Epithelial cell of esophagus (primary cell): ENCODE data around the gene ITGA1.

Experiments used
- DNase-seq: peaks from one replicate; pipeline ENCODE4 v3.0.0; 2010; ENCODE audit warnings: low read depth
- H3K4me3 ChIP-seq: 2 replicates; pipeline ENCODE4 v1.5.1; 2011; ENCODE audit warnings: mild to moderate bottlenecking, low read length, control low read depth
- CTCF ChIP-seq: IDR thresholded peaks from 2 replicates; pipeline ENCODE4 v1.5.1; 2011; ENCODE audit warnings: low read depth, mild to moderate bottlenecking, low read length, control low read depth, inconsistent platforms; ENCODE audit not compliant: insufficient read depth; ENCODE audit errors: missing control alignments

ITGA1 gene

GRCh38 chr5:52947851-52948250 lies 160.1 kb downstream of the ITGA1 start:
- no peak for TF ChIP-seq CTCF
- DNase-seq: no peak
- H3K4me3 ChIP-seq: no peak overlapping the region

DNA sequence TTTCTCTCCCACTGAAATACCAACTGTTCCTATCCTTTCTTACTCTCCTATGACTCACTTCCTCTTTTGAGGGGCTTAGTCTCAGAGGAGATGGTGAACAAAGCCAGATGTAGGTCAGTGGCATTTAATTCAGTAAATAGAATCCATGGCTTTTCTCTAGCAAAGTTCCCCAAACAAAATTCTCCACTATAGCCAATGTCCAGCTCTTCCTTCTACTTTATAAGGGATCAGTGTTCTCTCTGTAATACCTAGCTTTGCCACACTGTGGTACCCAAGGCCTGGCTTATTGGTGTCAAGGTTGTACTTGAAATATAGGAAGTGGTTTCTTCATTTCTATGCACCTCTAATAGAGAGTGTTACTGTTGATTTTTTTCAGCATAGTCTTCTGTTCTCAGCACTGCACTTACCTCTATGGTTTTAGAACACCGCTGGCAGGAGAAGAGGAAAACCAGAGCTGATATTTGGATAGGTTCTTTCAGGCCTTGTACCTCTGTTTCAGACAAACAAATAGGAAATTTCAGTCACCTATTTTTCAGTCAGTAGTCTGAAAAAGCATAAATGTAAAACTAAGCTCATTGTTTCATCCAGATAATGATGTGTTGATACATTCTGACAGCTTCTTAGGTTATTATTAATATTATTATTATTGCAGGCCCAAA lies 160.8 kb downstream of the ITGA1 start:
- H3K4me3 ChIP-seq: no peak overlapping the region
- DNase-seq: peak; percentile 83

GRCh38 chr5:52950686-52951085 lies 163.0 kb downstream of the ITGA1 start:
- no peak for TF ChIP-seq CTCF
- DNase-seq: peak; percentile 62
- H3K4me3 ChIP-seq: no peak overlapping the region

More for the DNA sequence above, 160.8 kb downstream of the ITGA1 start:
- peak; percentile 88 for TF ChIP-seq CTCF

DNA sequence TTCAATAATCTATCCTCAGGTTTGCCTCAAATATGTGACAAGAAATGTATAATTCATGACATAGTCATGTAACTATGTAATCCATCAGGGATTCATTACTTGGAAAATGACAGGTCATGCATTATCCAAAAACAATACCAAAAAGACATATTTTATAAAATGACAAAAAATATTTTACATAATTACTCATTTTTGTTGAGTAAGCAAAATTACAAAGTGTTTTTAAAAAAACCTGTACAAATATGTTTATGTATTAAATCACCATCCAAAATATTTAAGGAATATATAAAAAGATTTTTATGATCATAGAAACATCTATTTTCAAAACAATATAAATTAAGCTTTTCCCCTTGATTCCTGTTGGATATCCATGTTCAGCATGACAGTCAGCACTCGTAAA lies 164.8 kb downstream of the ITGA1 start:
- DNase-seq: no peak
- TF ChIP-seq CTCF: no peak
- H3K4me3 ChIP-seq: no peak overlapping the region

GRCh38 chr5:52956014-52956413 lies 168.3 kb downstream of the ITGA1 start:
- no peak for DNase-seq
- no peak overlapping the region for H3K4me3 ChIP-seq
- no peak for TF ChIP-seq CTCF

DNA sequence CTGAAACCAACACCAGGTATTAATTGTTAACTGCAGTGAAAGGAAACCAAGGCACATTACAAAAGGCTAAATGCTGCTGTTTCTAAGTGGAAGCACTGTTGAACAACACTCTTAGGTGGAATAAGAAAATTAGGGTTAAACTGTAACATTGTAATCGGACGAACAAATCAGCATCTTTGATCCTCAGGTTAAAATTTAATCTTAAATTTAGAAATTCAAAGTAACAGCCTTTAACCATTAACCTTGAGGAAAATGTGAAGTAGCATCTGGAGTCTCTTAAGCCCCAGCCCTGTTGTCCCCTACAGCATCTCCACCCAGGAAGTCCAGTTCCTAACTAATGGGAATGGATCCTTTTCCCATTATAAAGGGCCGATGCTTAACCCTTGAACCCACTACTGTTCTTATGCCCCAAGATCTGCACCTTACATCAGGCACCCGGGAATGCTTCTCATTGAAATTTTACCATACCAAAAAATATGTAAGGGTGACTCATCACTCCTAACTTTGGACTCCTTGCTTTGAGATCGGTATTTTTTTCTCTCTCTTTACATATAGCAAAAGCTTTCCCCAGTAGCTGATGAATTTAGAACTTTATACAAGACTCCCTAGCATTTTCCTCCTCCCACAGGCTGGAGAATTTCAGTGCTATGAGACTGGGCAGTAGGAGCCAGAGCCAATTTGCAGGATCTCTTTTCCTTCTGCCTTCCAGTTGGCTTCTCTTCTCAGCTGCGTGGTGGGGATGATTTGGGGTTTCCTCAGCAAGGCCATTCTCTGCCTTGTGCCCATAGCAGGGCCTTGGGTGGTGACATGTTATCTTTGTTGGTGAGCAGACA lies 169.4 kb downstream of the ITGA1 start:
- no peak for DNase-seq
- TF ChIP-seq CTCF: no peak
- no peak overlapping the region for H3K4me3 ChIP-seq
